H1 (cell line): ENCODE measurements around the gene CENPO. TPM values are rescaled to one million over a fixed set of nuclear protein-coding genes. Genes with fewer than 3 reads are reported as not detected.

Experiments used
- CTCF ChIA-PET: fragments of 300-600 bp; sonication (Branson Sonifier 250); formaldehyde crosslinking; loops from one replicate; lab custom pipeline; 2021; ENCODE audit not compliant: partially characterized antibody; lab: Charles Lee
- POLR2A ChIA-PET: fragments of 300-600 bp; sonication (Branson Sonifier 250); formaldehyde crosslinking; loops from one replicate; lab custom pipeline; 2021; ENCODE audit warnings: inconsistent platforms; ENCODE audit not compliant: partially characterized antibody; lab: Charles Lee
- DNase-seq, 2 experiments: peaks; one replicate each; pipeline versions ENCODE4 v3.0.0 to v3.0.0-alpha.2; 2010 to 2022; ENCODE audit warnings: low spot score in 2 of 2, low read depth in 1 of 2, mixed read lengths in 1 of 2
- FAIRE-seq: peaks from 2 replicates; lab custom pipeline; 2011; peaks lifted over from hg19 to GRCh38; lab: Jason Lieb, UNC
- H2AFZ ChIP-seq: 2 replicates; pipeline ENCODE4 v1.8.1; 2012; ENCODE audit warnings: low read length, inconsistent platforms
- H2AK5ac ChIP-seq: 2 replicates; pipeline ENCODE4 v1.6.1; 2013; ENCODE audit warnings: low read depth, low read length
- H2BK120ac ChIP-seq: replicated peaks from 2 replicates; pipeline ENCODE3; 2013; ENCODE audit warnings: low read depth, low read length, inconsistent platforms
- H2BK12ac ChIP-seq: 2 replicates; pipeline ENCODE4 v1.6.1; 2013; ENCODE audit warnings: low read depth, low read length
- H2BK15ac ChIP-seq: 2 replicates; pipeline ENCODE4 v1.6.1; 2013; ENCODE audit warnings: low read length
- H2BK20ac ChIP-seq: 2 replicates; pipeline ENCODE4 v1.6.1; 2013; ENCODE audit warnings: low read length
- H2BK5ac ChIP-seq: 2 replicates; pipeline ENCODE4 v1.6.1; 2013; ENCODE audit warnings: low read depth, low read length
- H3K14ac ChIP-seq: 2 replicates; pipeline ENCODE4 v1.6.1; 2013; ENCODE audit warnings: inconsistent platforms; ENCODE audit not compliant: insufficient read length
- H3K18ac ChIP-seq: 2 replicates; pipeline ENCODE4 v1.6.1; 2013; ENCODE audit warnings: low read length; ENCODE audit errors: extremely low read depth
- H3K23ac ChIP-seq: 2 replicates; pipeline ENCODE4 v1.6.1; 2013; ENCODE audit warnings: inconsistent platforms; ENCODE audit not compliant: insufficient read length
- H3K23me2 ChIP-seq: 2 replicates; pipeline ENCODE4 v1.6.1; 2013; ENCODE audit warnings: low read depth, low read length
- H3K27ac ChIP-seq: 2 replicates; pipeline ENCODE4 v1.6.1; 2011; ENCODE audit warnings: low read depth, low read length, inconsistent platforms
- H3K27me3 ChIP-seq, 4 experiments: replicated peaks in 1 of 4; 1 replicate in 1 of 4; 2 replicates in 3 of 4; pipeline versions ENCODE4 v1.6.1 to v1.8.1; 2011 to 2013; ENCODE audit warnings: low read length in 3 of 4, mild to moderate bottlenecking in 3 of 4, inconsistent platforms in 2 of 4, mixed read lengths in 2 of 4, moderate library complexity in 1 of 4; ENCODE audit not compliant: control insufficient read depth in 3 of 4, insufficient read depth in 3 of 4; ENCODE audit errors: extremely low read depth in 1 of 4
- H3K36me3 ChIP-seq, 4 experiments: 2 replicates each; pipeline versions ENCODE4 v1.6.1 to v1.8.1; 2011 to 2013; ENCODE audit warnings: mild to moderate bottlenecking in 4 of 4, low read length in 3 of 4, moderate library complexity in 2 of 4, control low read depth in 1 of 4, inconsistent platforms in 1 of 4; ENCODE audit not compliant: insufficient read depth in 4 of 4, control insufficient read depth in 2 of 4
- H3K4ac ChIP-seq: replicated peaks from 2 replicates; pipeline ENCODE3; 2013; ENCODE audit warnings: low read length, low read depth, mixed read lengths, inconsistent platforms; ENCODE audit not compliant: insufficient read length
- H3K4me1 ChIP-seq, 4 experiments: replicated peaks in 1 of 4; 1 replicate in 1 of 4; 2 replicates in 3 of 4; pipeline versions ENCODE4 v1.6.1 to v1.8.1; 2011 to 2013; ENCODE audit warnings: low read length in 3 of 4, inconsistent platforms in 2 of 4, mixed read lengths in 1 of 4; ENCODE audit not compliant: insufficient read depth in 4 of 4, control insufficient read depth in 3 of 4
- H3K4me2 ChIP-seq, 2 experiments: 2 replicates each; pipeline versions ENCODE4 v1.6.1 to v1.8.1; 2011 to 2013; ENCODE audit warnings: low read depth in 2 of 2, low read length in 2 of 2, control low read depth in 1 of 2, inconsistent platforms in 1 of 2, mild to moderate bottlenecking in 1 of 2; ENCODE audit not compliant: insufficient read depth in 1 of 2
- H3K4me3 ChIP-seq, 4 experiments: fragments of 200-600, 300-600 bp in 1 of 4; sonication (generic), shearing (Covaris generic), sonication (Bioruptor Twin) in 1 of 4; 2 replicates each; pipeline versions ENCODE4 v1.5.1 to v1.8.1; 2011 to 2016; ENCODE audit warnings: low read length in 4 of 4, low read depth in 3 of 4, control low read depth in 2 of 4, inconsistent platforms in 2 of 4, mild to moderate bottlenecking in 2 of 4, mixed read lengths in 1 of 4, moderate library complexity in 1 of 4; ENCODE audit not compliant: insufficient read depth in 2 of 4; ENCODE audit errors: extremely low read depth in 1 of 4
- H3K56ac ChIP-seq: replicated peaks from 2 replicates; pipeline ENCODE3; 2013; ENCODE audit warnings: low read depth, mild to moderate bottlenecking, mixed read lengths, low read length, inconsistent platforms; ENCODE audit not compliant: insufficient read length
- H3K79me1 ChIP-seq: 2 replicates; pipeline ENCODE4 v1.6.1; 2013; ENCODE audit warnings: low read depth, low read length, control low read depth
- H3K79me2 ChIP-seq, 2 experiments: 2 replicates each; pipeline versions ENCODE4 v1.6.1 to v1.8.1; 2012 to 2013; ENCODE audit warnings: low read length in 2 of 2, mild to moderate bottlenecking in 2 of 2, inconsistent platforms in 1 of 2; ENCODE audit not compliant: insufficient read depth in 2 of 2, control insufficient read depth in 1 of 2
- H3K9ac ChIP-seq, 4 experiments: replicated peaks in 1 of 4; 1 replicate in 1 of 4; 2 replicates in 3 of 4; pipeline versions ENCODE4 v1.6.1 to v1.8.1; 2011 to 2013; ENCODE audit warnings: low read depth in 3 of 4, low read length in 3 of 4, control low read depth in 2 of 4, mild to moderate bottlenecking in 2 of 4, moderate library complexity in 2 of 4, inconsistent platforms in 1 of 4; ENCODE audit errors: extremely low read depth in 1 of 4
- H3K9me3 ChIP-seq, 2 experiments: 2 replicates each; pipeline versions ENCODE4 v1.6.1 to v1.8.1; 2012 to 2013; ENCODE audit warnings: mild to moderate bottlenecking in 2 of 2, moderate library complexity in 2 of 2, control low read depth in 1 of 2, inconsistent platforms in 1 of 2, low read depth in 1 of 2, low read length in 1 of 2, mixed read lengths in 1 of 2; ENCODE audit not compliant: insufficient read depth in 2 of 2
- H4K20me1 ChIP-seq, 2 experiments: replicated peaks in 1 of 2; 2 replicates each; pipeline versions ENCODE3 to v1.8.1; 2011 to 2013; ENCODE audit warnings: inconsistent platforms in 2 of 2, low read length in 2 of 2, mild to moderate bottlenecking in 1 of 2; ENCODE audit not compliant: insufficient read depth in 2 of 2, control insufficient read depth in 1 of 2
- H4K5ac ChIP-seq: 2 replicates; pipeline ENCODE4 v1.6.1; 2013; ENCODE audit warnings: low read length, low read depth, mixed read lengths, inconsistent platforms; ENCODE audit not compliant: insufficient read length
- H4K8ac ChIP-seq: 2 replicates; pipeline ENCODE4 v1.8.0; 2013; ENCODE audit warnings: mild to moderate bottlenecking, moderate library complexity, low read length, inconsistent platforms; ENCODE audit not compliant: insufficient read depth; ENCODE audit errors: extremely low read depth
- H4K91ac ChIP-seq: replicated peaks from 2 replicates; pipeline ENCODE3; 2013; ENCODE audit warnings: low read length, mixed read lengths, inconsistent platforms; ENCODE audit not compliant: insufficient read length
- ATF3 ChIP-seq: IDR thresholded peaks from 2 replicates; pipeline ENCODE4 v1.6.1; 2011; ENCODE audit warnings: low read depth, mild to moderate bottlenecking, low read length; ENCODE audit not compliant: insufficient read depth
- GTF2F1 ChIP-seq: IDR thresholded peaks from 2 replicates; pipeline ENCODE4 v1.6.1; 2012; ENCODE audit warnings: low read depth, low read length, improper control_type of control experiment, borderline replicate concordance
- SP1 ChIP-seq: IDR thresholded peaks from 2 replicates; pipeline ENCODE4 v1.6.1; 2011; ENCODE audit warnings: low read depth, low read length
- SP4 ChIP-seq: IDR thresholded peaks from 2 replicates; pipeline ENCODE4 v1.6.1; 2012; ENCODE audit warnings: low read length, inconsistent platforms
- WGBS, 2 experiments: shearing (Covaris generic) in 1 of 2; methylation state at CpG; one replicate each; pipeline versions ENCODE4 v1.1.6 to v1.1.7; 2013 to 2015; ENCODE audit warnings: low lambda C conversion rate in 2 of 2, mixed read lengths in 2 of 2, inconsistent platforms in 1 of 2, low coverage in 1 of 2, missing lambda C conversion rate in 1 of 2; ENCODE audit not compliant: insufficient replicate concordance in 2 of 2, insufficient coverage in 1 of 2, insufficient read length in 1 of 2; ENCODE audit errors: extremely low coverage in 1 of 2, missing lambda C conversion rate in 1 of 2; 5-methylcytosine and 5-hydroxymethylcytosine counted together
- polyA plus RNA-seq, 7 experiments: library from polyadenylated mRNA; depleted of rRNA in 3 of 7; stranded (reverse) in 5 of 7; unstranded in 2 of 7; fragments of >200 nt in 5 of 7; fragments of 200-250 nt in 2 of 7; gene quantifications; 1 replicate in 5 of 7; 2 replicates in 1 of 7; 4 replicates in 1 of 7; pipeline versions ENCODE4 v1.2.1 to v1.2.3, GENCODE V29; 2011 to 2013; ENCODE audit warnings: missing spikeins in 2 of 7, mixed read lengths in 2 of 7
- total RNA-seq: library from RNA; stranded (reverse); fragmentation: NEBNext Ultra II Directional; extraction: Animal tissue kit (Norgen Biotek cat#: 25700); gene quantifications from 2 replicates; pipeline ENCODE4 v1.2.1, GENCODE V29; 2021

Gene CENPO
- total and polyA plus RNA-seq, 2 of the 8 experiments (the other 6 are each of a cell fraction or from before 2014, with no cell fraction given): 34.4 to 46.3 TPM

GRCh38 chr2:24863641-24864040 lies 70.4 kb downstream of the CENPO start:
- Histone ChIP-seq H4K20me1 (no peaks in the 10 kb centered on the region), H4K8ac (no peak overlapping the region), H3K79me1 (peaks cover 2% of the 10 kb centered on the region; the same call in 1 of the 2 replicates), H3K14ac (no peak overlapping the region), H3K27me3 (no peaks in the 10 kb centered on the region), H3K56ac (no peak overlapping the region), H4K91ac (no peak overlapping the region), H3K23ac (no peak overlapping the region), H3K9me3 (no peaks in the 10 kb centered on the region), H2BK5ac (no peak overlapping the region), H3K4ac (no peak overlapping the region), H3K27ac (no peak overlapping the region), H3K23me2 (no peaks in the 10 kb centered on the region; the same call in 1 of the 2 replicates), H3K4me2 (no peak overlapping the region), H3K79me2 (no peaks in the 10 kb centered on the region), H3K9ac (no peak overlapping the region), H2AK5ac (no peak overlapping the region), H2BK120ac (no peak overlapping the region), H2BK12ac (no peak overlapping the region), H2BK15ac (no peak overlapping the region), H2BK20ac (no peak overlapping the region), H3K36me3 (no peaks in the 10 kb centered on the region), H4K5ac (no peak overlapping the region), H3K4me1 (no peaks in the 10 kb centered on the region), H3K4me3 (no peak overlapping the region), H2AFZ (no peak overlapping the region), H3K18ac (no peak overlapping the region)
- POLR2A ChIA-PET: no interaction called here
- TF ChIP-seq ATF3 (no peak), GTF2F1 (no peak), SP1 (no peak), SP4 (no peak)
- CTCF ChIA-PET: interaction anchor here (0.7 to 1.3 kb wide), 3 partner anchors 20 to 36 kb away, joined by 3 to 4 read pairs (median 3); no protein-coding TSS in a partner anchor
- DNase-seq: no peak
- no peak for FAIRE-seq
- WGBS, 2 experiments: 91% methylated on average over 3 of the region's 3 CpGs; no CpG with 5 or more reads in 1 of the 2 experiments
